Prostate gland (tissue), 2 donors: ENCODE data around the gene GIN1. TPM values are rescaled to one million over a fixed set of nuclear protein-coding genes. Genes with fewer than 3 reads are reported as not detected.

Experiments
- DNase-seq: peaks from one replicate; pipeline ENCODE4 v3.0.0-alpha.2; 2019; ENCODE audit warnings: low spot score
- H3K27ac ChIP-seq, 2 donors: fragments of 200-600 bp; sonication (generic); 2 replicates each; pipeline ENCODE4 v1.5.1; 2017 to 2019
- H3K27me3 ChIP-seq: fragments of 200-600 bp; sonication (generic); replicated peaks from 2 replicates; pipeline ENCODE4 v1.5.1; 2019; ENCODE audit not compliant: insufficient read depth
- H3K36me3 ChIP-seq, 2 donors: fragments of 200-600 bp; sonication (generic); 1 replicate in 1 of 2; 2 replicates in 1 of 2; pipeline versions ENCODE4 v1.5.1 to v1.8.1; 2017 to 2019
- H3K4me1 ChIP-seq: fragments of 200-600 bp; sonication (generic); replicated peaks from 2 replicates; pipeline ENCODE4 v1.5.1; 2019
- H3K4me3 ChIP-seq, 2 donors: fragments of 200-600 bp; sonication (generic); 2 replicates each; pipeline ENCODE4 v1.5.1; 2017 to 2019
- H3K9me3 ChIP-seq: fragments of 200-600 bp; sonication (generic); 2 replicates; pipeline ENCODE4 v1.5.1; 2017
- CTCF ChIP-seq, 4 experiments: fragments of 200-600 bp in 2 of 4; fragments of 450-650 bp in 2 of 4; sonication (generic) in 2 of 4; IDR thresholded peaks; 1 replicate in 3 of 4; 2 replicates in 1 of 4; pipeline ENCODE4 v1.5.1; 2016 to 2019; ENCODE audit warnings: antibody characterized with exemption in 4 of 4, mild to moderate bottlenecking in 2 of 4, moderate library complexity in 2 of 4
- POLR2A ChIP-seq: fragments of 450-650 bp; IDR thresholded peaks from one replicate; pipeline ENCODE4 v1.6.1; 2016; ENCODE audit warnings: antibody characterized with exemption, mild to moderate bottlenecking
- POLR2AphosphoS5 ChIP-seq: sonication (generic); formaldehyde crosslinking; IDR thresholded peaks from one replicate; pipeline ENCODE4 v1.6.1; 2017; ENCODE audit warnings: antibody characterized with exemption
- WGBS: methylation state at CpG from one replicate; pipeline ENCODE4 v1.1.5; 2018; 5-methylcytosine and 5-hydroxymethylcytosine counted together
- intact Hi-C: fragments of 100-400 bp; cut with DNase I; formaldehyde crosslinking; loops from one replicate; pipeline ENCODE4 v1.14.2; 2022
- total RNA-seq, 2 donors: library from RNA; depleted of rRNA; stranded (reverse); fragments of >200 nt; gene quantifications; one replicate each; pipeline ENCODE4 v1.1.0, GENCODE V29; 2016

GIN1 gene
- total RNA-seq, 2 donors from 2014 or later: 7.2 to 8.0 TPM

- Histone ChIP-seq H3K4me3 (no peak overlapping the region), H3K27ac (no peak overlapping the region), H3K9me3 (no peaks in the 10 kb centered on the region), H3K36me3 (no peaks in the 10 kb centered on the region), H3K4me1 (no peaks in the 10 kb centered on the region), H3K27me3 (no peaks in the 10 kb centered on the region)
- intact Hi-C loops: no loop called here
- TF ChIP-seq CTCF (IDR thresholded peaks at IDR 0.05) (no peak), POLR2A (no peak), POLR2AphosphoS5 (no peak)
- 85% methylated on average over 2 of the region's 2 CpGs for WGBS
- no peak for DNase-seq
Observed at GRCh38 chr5:103114440-103114839, 5.5 kb downstream of the GIN1 start.

- H3K27ac ChIP-seq: no peak overlapping the region
- no peaks in the 10 kb centered on the region for H3K9me3 ChIP-seq
- no peaks in the 10 kb centered on the region for H3K4me1 ChIP-seq
- 95% methylated on average over 2 of the region's 2 CpGs for WGBS
- TF ChIP-seq POLR2A: no peak
- TF ChIP-seq POLR2AphosphoS5: no peak
- TF ChIP-seq CTCF (IDR thresholded peaks at IDR 0.05): no peak
- H3K36me3 ChIP-seq: no peaks in the 10 kb centered on the region
- H3K4me3 ChIP-seq: no peak overlapping the region
- intact Hi-C loops: no loop called here
- no peak for DNase-seq
- H3K27me3 ChIP-seq: no peaks in the 10 kb centered on the region
Observed at GRCh38 chr5:103112910-103113309, 7.0 kb downstream of the GIN1 start.

- no peak overlapping the region for H3K4me3 ChIP-seq
- no peaks in the 10 kb centered on the region for H3K9me3 ChIP-seq
- no peak for DNase-seq
- no peak overlapping the region for H3K27ac ChIP-seq
- TF ChIP-seq POLR2AphosphoS5: no peak
- TF ChIP-seq CTCF (IDR thresholded peaks at IDR 0.05): no peak
- no peak for TF ChIP-seq POLR2A
- no peaks in the 10 kb centered on the region for H3K27me3 ChIP-seq
- 88% methylated on average over 2 of the region's 2 CpGs for WGBS
- intact Hi-C loops: no loop called here
- H3K36me3 ChIP-seq: no peaks in the 10 kb centered on the region
- no peaks in the 10 kb centered on the region for H3K4me1 ChIP-seq
Observed at GRCh38 chr5:103111468-103111867, 8.5 kb downstream of the GIN1 start.

- TF ChIP-seq POLR2A (no peak), CTCF (IDR thresholded peaks at IDR 0.05) (no peak), POLR2AphosphoS5 (no peak)
- H3K4me1 ChIP-seq: no peaks in the 10 kb centered on the region
- H3K9me3 ChIP-seq: no peaks in the 10 kb centered on the region
- WGBS: 99% methylated on average over 2 of the region's 2 CpGs
- no peaks in the 10 kb centered on the region for H3K27me3 ChIP-seq
- no peak overlapping the region for H3K27ac ChIP-seq
- H3K4me3 ChIP-seq: no peak overlapping the region
- no peaks in the 10 kb centered on the region for H3K36me3 ChIP-seq
- intact Hi-C loops: no loop called here
- no peak for DNase-seq
Observed at GRCh38 chr5:103110403-103110802, 9.5 kb downstream of the GIN1 start.

GRCh38 chr5:103109277-103109676 is 10.7 kb downstream of the GIN1 start:
- H3K27ac ChIP-seq: no peak overlapping the region
- DNase-seq: no peak
- intact Hi-C loops: no loop called here

More at GRCh38 chr5:103109277-103109676, 10.7 kb downstream of the GIN1 start:
- Histone ChIP-seq H3K27me3 (no peaks in the 10 kb centered on the region), H3K4me1 (no peaks in the 10 kb centered on the region), H3K9me3 (no peaks in the 10 kb centered on the region), H3K36me3 (no peaks in the 10 kb centered on the region), H3K4me3 (no peak overlapping the region)
- TF ChIP-seq POLR2AphosphoS5: no peak
- TF ChIP-seq CTCF (IDR thresholded peaks at IDR 0.05): no peak
- TF ChIP-seq POLR2A: no peak
- whole genome bisulfite sequencing: 69% methylated on average over 1 of the region's 1 CpG
